Muscle layer of duodenum (tissue), 2 donors: Measurements from ENCODE around the gene PRKCZ.

Source experiments
- H3K27ac ChIP-seq: one replicate; pipeline ENCODE4 v1.7.0; 2013; ENCODE audit warnings: mild to moderate bottlenecking, low read length
- H3K27me3 ChIP-seq: one replicate; pipeline ENCODE4 v1.7.0; 2013; ENCODE audit warnings: low read depth, mild to moderate bottlenecking, control low read depth, low read length
- H3K36me3 ChIP-seq, 2 donors: one replicate each; pipeline ENCODE4 v1.7.0; 2013; ENCODE audit warnings: low read length in 2 of 2, control low read depth in 1 of 2, mild to moderate bottlenecking in 1 of 2; ENCODE audit not compliant: insufficient read depth in 2 of 2, control insufficient read depth in 1 of 2
- H3K4me1 ChIP-seq, 2 donors: one replicate each; pipeline ENCODE4 v1.7.0; 2013; ENCODE audit warnings: low read length in 2 of 2, mild to moderate bottlenecking in 2 of 2, control low read depth in 1 of 2, moderate library complexity in 1 of 2; ENCODE audit not compliant: insufficient read depth in 2 of 2, control insufficient read depth in 1 of 2
- H3K4me3 ChIP-seq, 2 donors: one replicate each; pipeline ENCODE4 v1.7.0; 2013; ENCODE audit warnings: low read length in 2 of 2, low read depth in 1 of 2, mild to moderate bottlenecking in 1 of 2
- H3K9me3 ChIP-seq, 2 donors: one replicate each; pipeline ENCODE4 v1.7.0; 2013; ENCODE audit warnings: low read length in 2 of 2, control low read depth in 1 of 2, mild to moderate bottlenecking in 1 of 2; ENCODE audit not compliant: control insufficient read depth in 1 of 2
- donor health status: healthy.

PRKCZ gene

DNA sequence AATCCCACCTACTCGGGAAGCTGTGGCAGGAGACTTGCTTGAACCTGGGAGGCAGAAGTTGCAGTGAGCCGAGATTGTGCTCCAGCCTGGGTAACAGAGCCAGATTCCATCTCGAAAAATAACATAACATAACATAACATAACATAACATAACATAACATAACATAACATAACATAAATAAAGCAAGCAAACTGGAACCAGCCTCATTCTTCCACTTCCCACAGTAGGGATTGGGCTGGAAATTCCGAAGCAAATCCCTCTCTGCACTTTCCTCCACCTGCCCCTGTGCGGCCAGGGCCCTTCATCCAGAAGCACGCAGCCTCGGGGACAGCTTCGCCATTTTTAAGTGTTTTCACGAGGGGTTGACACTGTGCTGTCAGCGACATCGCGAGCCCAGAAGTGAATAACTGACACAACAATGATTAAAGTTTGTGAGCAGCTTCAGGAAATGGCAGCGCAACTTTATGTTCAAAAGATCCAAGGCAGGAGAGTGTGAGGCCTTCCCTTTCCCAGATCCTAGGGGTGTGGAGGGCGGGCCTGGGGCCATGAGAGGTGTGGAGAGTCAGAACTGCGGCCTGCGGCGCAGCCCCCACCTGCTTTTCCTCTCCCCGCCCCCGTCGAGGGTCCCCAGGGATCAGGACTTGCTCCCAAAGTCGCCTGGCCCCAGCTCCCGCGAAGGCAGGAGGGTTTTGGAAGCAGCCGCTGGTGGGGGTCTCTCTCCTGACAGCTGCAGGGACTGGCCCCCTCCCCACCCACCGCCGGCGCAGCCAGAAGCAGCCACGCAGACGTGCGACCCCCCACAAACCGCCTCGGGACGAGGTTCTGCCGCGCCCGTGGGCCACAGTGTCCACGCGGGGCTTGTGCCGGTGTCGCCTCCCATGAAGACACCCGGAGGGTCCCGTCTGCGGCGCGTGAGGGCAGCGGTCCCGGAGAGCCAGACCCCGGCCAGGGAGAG is 31.7 kb upstream of the PRKCZ start:
- no peak overlapping the region for H3K27ac ChIP-seq
- H3K9me3 ChIP-seq, result no peaks in the 10 kb centered on the region
- H3K27me3 ChIP-seq, result peaks cover 18% of the 10 kb centered on the region
- no peak overlapping the region for H3K4me3 ChIP-seq
- H3K4me1 ChIP-seq, result peaks cover 0 to 5% of the 10 kb centered on the region in 2 donors
- no peaks in the 10 kb centered on the region for H3K36me3 ChIP-seq

DNA sequence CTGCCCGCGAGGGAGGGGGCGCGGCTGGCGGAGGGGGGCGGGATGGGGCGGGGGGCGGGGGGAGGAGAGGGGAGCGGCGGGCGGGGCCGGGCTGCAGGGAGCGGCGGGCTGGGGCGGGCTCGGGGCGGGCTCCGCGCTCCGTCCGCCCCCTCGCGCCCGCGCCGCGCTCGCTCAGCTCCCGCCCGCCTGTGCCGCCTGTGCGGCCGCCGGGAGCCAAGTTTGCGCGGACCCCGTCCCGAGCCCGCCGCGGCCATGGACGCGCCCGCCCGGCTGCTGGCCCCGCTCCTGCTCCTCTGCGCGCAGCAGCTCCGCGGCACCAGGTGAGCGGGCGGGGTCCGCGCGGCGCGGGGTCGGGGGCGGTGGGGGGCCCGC is 31.1 kb upstream of the PRKCZ start, which contains the start of gene GABRD:
Gene GABRD, plus strand, starts transcription at position 174 of the 372 bp plus-strand sequence. Its CDS starts 79 bp downstream, at position 253.
- Histone ChIP-seq H3K4me3 (no peak within 1 kb of the TSS), H3K4me1 (peaks cover 0 to 5% of the 10 kb centered on the region in 2 donors), H3K27ac (no peak within 1 kb of the TSS), H3K36me3 (no peaks in the 10 kb centered on the region), H3K27me3 (peaks cover 18% of the 10 kb centered on the region), H3K9me3 (no peaks in the 10 kb centered on the region)

DNA sequence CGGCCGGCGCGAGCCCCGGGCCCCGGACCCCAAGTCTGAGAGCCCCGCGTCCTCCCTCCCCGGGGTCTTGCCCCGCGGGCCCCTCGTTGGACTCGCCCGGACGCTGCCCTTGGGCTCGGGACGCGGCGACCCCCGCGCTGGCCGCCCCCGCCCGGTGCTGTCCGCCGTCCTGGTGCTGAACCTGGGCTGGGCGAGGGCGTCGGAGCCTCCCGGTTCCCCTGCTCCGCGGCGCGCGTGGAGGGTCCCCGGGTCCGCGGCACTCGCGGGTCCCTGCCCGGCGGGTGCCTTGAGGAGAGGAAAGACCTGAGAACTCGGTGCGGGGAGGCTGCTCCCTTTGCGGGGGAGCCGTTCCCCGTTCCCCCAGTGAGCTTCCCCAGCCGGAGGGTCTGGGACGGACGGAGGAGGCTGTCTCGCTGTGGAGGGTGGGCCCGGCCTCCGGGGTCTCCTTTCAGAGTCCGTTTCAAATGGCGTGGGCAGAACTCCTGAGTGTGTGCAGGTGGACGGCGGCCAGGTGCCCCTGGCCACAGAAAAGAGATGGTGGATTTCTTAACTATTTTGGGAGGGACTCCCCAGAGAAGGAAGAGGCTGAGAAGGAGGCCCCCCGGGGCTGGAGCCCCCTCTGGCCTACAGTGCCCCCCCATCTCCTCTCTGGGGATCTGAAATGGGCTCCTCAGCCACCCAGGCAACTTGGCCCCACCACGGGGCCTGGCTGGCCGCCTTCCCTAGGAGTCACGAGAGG is 30.5 kb upstream of the PRKCZ start:
- peaks cover 18% of the 10 kb centered on the region for H3K27me3 ChIP-seq
- H3K4me3 ChIP-seq, result no peak overlapping the region
- no peaks in the 10 kb centered on the region for H3K36me3 ChIP-seq
- H3K27ac ChIP-seq, result no peak overlapping the region
- H3K4me1 ChIP-seq, result peaks cover 0 to 5% of the 10 kb centered on the region in 2 donors
- no peaks in the 10 kb centered on the region for H3K9me3 ChIP-seq

DNA sequence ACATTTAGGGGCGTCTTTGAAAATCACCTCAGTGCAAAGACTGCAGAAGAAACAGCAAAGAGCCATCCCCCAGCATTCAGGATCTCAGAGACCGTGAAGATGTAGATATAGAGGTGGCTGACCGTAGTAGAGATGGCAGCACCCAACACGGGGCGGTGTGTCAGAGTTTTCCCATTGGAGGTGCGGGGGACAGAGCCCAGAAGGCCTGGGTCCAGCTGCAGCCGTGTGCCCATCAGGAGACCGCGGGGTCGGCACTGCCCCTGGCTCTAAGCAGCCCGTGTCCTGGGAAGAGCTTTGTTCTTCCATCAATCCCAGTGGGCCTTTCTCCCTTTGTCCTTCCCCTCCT is 29.9 kb upstream of the PRKCZ start:
- Histone ChIP-seq H3K27ac (no peak overlapping the region), H3K9me3 (no peaks in the 10 kb centered on the region), H3K36me3 (no peaks in the 10 kb centered on the region), H3K27me3 (peaks cover 18% of the 10 kb centered on the region), H3K4me3 (no peak overlapping the region), H3K4me1 (peaks cover 0 to 10% of the 10 kb centered on the region in 2 donors)

DNA sequence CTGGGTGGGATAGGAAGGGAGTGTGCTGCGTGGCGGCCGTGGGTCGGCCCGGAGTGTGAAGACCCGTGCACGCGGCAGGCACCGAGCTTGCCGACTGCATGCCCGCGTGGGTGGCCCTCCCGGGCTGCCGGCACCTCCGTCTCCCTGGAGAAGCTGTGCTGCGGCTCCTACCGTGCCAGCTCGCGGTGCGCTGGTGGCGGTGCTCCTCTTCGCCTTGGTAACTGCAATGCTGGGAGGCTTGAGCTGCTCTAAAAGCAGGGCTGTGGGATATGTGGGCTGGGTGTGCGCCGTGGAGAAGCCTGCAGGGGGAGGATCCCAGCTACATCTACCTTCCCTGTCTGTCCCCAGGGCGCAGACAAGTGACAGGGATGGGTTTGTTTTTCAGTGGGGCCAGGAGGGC is 28.7 kb upstream of the PRKCZ start:
- Histone ChIP-seq H3K4me1 (peaks cover 0 to 15% of the 10 kb centered on the region in 2 donors), H3K36me3 (no peaks in the 10 kb centered on the region), H3K9me3 (no peaks in the 10 kb centered on the region), H3K27me3 (peaks cover 18% of the 10 kb centered on the region), H3K4me3 (no peak overlapping the region), H3K27ac (no peak overlapping the region)

DNA sequence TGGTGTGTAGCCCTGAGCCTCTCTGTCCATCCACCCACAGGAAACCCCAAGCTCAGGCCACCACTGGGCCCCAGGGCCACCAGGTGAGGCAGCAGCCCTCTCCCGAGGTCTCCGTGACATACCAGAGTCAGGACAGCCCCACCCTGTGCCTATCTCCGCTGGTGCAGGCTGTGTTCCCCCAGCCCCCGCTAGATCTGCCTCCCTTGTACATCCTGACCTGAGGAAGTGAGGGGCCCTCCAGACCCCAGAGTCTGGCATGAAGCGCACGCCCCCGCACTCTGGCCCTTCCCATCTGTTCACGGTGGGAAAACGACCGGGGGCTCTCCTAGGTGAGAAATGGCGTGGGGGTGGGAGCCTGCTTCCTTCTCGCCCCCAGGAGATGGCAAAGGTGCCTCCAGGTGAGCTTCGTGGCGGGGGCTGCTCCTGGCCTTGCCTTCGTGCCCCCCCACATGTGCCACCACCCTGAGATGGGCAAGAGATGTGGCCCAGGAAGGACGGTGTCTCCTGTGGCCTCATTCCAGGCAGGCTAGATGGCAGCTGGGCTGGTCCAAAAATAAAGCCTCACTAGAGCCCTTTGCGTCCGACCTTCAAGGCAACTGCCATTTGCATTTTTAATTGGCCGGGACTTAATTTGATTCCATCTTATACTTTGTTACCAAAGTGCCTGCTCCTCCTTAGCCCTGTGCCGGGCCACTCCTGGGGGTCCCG is 28.0 kb upstream of the PRKCZ start:
- Histone ChIP-seq H3K27me3 (peaks cover 18% of the 10 kb centered on the region), H3K4me3 (no peak overlapping the region), H3K4me1 (peaks cover 0 to 15% of the 10 kb centered on the region in 2 donors), H3K36me3 (no peaks in the 10 kb centered on the region), H3K27ac (no peak overlapping the region), H3K9me3 (no peaks in the 10 kb centered on the region)

DNA sequence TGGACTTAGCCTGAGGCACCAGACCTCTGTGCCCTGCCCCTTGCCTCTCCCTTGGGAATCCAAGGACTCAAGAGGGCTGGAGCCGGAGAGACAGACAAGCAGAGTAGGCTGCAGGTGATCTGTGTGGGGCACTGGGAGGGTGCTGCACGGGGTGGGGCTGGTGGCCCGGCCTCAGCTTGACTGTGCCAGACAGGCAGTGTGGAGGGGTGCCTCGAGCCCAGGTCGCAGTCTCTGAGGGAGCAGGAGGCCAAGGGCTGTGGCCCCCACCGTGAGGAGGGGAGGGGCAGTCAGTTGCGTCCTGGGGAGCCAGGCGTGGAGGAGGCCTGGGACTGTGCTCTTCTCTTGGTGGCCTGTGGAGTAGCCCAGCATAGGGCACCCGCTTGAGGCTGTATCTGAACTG is 27.0 kb upstream of the PRKCZ start:
- H3K9me3 ChIP-seq, result no peaks in the 10 kb centered on the region
- peaks cover 18% of the 10 kb centered on the region for H3K27me3 ChIP-seq
- H3K4me1 ChIP-seq, result peaks cover 0 to 15% of the 10 kb centered on the region in 2 donors
- H3K27ac ChIP-seq, result no peak overlapping the region
- H3K36me3 ChIP-seq, result no peaks in the 10 kb centered on the region
- no peak overlapping the region for H3K4me3 ChIP-seq

DNA sequence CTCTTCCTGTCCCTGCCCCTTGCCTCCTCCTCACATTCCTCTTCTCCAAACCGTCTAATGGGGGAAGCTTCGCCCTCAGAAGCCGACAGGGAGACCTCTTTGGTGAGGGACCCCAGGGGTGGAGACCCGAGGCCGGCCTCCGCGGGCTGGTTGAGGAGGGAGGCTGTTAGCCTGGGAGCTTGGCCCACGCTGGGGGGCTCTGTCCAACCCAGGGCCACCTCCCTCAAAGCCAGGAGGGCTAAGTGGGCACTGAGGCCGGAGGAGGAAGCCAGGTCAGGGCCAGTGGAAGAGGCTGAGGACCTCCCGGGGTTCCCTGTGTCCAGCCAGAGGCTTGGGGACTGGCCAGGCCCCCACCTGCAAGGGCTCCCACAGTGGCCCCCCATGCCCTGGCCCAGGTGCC is 25.8 kb upstream of the PRKCZ start:
- peaks cover 18% of the 10 kb centered on the region for H3K27me3 ChIP-seq
- no peak overlapping the region for H3K4me3 ChIP-seq
- no peaks in the 10 kb centered on the region for H3K9me3 ChIP-seq
- peaks cover 0 to 14% of the 10 kb centered on the region in 2 donors for H3K4me1 ChIP-seq
- H3K36me3 ChIP-seq, result no peaks in the 10 kb centered on the region
- no peak overlapping the region for H3K27ac ChIP-seq

DNA sequence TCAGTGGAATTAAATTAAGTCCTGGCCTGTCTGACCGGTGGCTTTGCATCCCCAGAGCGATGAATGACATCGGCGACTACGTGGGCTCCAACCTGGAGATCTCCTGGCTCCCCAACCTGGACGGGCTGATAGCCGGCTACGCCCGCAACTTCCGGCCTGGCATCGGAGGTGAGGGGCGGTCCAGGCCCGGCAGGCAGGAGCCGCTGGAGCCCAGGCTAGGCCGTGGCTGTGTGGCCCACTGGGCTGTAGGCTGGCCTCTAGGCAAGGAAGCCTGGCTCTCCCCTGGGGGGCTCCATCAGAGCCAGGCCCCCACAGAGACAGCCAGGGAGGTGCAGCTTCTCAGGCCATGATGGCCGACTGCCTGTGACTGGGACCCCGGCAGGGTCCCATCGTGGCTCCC is 25.3 kb upstream of the PRKCZ start:
- H3K27ac ChIP-seq, result no peak overlapping the region
- H3K4me3 ChIP-seq, result no peak overlapping the region
- no peaks in the 10 kb centered on the region for H3K36me3 ChIP-seq
- H3K9me3 ChIP-seq, result no peaks in the 10 kb centered on the region
- peaks cover 0 to 10% of the 10 kb centered on the region in 2 donors for H3K4me1 ChIP-seq
- peaks cover 16% of the 10 kb centered on the region for H3K27me3 ChIP-seq

DNA sequence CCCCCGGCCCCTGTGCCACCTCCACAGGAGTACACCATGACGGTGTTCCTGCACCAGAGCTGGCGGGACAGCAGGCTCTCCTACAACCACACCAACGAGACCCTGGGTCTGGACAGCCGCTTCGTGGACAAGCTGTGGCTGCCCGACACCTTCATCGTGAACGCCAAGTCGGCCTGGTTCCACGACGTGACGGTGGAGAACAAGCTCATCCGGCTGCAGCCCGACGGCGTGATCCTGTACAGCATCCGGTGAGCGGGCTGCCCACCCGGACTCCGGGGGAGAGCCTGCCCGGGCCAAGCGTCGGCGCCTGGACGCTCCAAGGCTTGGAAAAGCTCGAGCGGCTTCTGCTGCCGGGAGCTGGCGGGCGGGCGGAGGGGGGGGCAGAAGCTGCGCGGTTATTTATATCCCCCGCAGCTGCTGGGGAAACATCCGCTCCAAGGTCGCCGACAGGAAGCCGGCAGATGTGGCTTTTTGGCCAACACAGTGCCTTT is 24.7 kb upstream of the PRKCZ start:
- no peaks in the 10 kb centered on the region for H3K36me3 ChIP-seq
- H3K4me3 ChIP-seq, result peak overlapping the region in 1 of 2 donors; percentile 22
- peaks cover 10% of the 10 kb centered on the region for H3K27me3 ChIP-seq
- no peak overlapping the region for H3K27ac ChIP-seq
- H3K4me1 ChIP-seq, result peaks cover 0 to 10% of the 10 kb centered on the region in 2 donors
- no peaks in the 10 kb centered on the region for H3K9me3 ChIP-seq
